Measurements from ENCODE around the gene PHOX2B.

Gene PHOX2B

DNA sequence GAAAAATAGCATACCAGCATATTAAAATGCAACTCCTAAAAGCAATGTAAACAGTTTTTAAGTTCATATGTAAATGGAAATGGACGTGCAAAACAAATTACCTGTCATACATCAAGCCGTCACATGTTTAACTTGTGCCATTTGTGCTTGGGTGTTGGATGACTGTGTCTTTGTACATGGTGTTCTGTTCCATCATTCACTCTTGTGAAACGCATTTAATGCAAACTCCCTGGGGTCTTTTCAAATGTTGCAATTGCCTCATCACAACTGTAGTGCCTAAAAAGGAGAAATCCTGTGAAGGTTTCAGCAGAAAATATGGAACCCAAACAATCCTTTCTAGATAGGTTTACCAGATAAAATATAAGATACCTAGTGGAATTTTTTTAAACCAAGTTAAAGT, 52.4 kb downstream of the PHOX2B start:
- no peak for DNase-seq (ENCODE audit: low read depth)
- TF ChIP-seq, protein P1, sequence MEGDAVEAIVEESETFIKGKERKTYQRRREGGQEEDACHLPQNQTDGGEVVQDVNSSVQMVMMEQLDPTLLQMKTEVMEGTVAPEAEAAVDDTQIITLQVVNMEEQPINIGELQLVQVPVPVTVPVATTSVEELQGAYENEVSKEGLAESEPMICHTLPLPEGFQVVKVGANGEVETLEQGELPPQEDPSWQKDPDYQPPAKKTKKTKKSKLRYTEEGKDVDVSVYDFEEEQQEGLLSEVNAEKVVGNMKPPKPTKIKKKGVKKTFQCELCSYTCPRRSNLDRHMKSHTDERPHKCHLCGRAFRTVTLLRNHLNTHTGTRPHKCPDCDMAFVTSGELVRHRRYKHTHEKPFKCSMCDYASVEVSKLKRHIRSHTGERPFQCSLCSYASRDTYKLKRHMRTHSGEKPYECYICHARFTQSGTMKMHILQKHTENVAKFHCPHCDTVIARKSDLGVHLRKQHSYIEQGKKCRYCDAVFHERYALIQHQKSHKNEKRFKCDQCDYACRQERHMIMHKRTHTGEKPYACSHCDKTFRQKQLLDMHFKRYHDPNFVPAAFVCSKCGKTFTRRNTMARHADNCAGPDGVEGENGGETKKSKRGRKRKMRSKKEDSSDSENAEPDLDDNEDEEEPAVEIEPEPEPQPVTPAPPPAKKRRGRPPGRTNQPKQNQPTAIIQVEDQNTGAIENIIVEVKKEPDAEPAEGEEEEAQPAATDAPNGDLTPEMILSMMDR (conservative IDR thresholded peaks at IDR 0.05; ENCODE audit: low read depth, low read length), result no peak
- no peak overlapping the region for H3K4me3 ChIP-seq (ENCODE audit: low read length)
